Transverse colon (tissue), 4 donors: Measurements from ENCODE around the gene ITM2C. TPM values are rescaled to one million over a fixed set of nuclear protein-coding genes. Genes with fewer than 3 reads are reported as not detected.
A peak's percentile ranks its signal among the peaks of the same experiment; 100 is the strongest.

ENCODE experiments used
- DNase-seq: peaks from one replicate; pipeline ENCODE4 v3.0.0-alpha.2; 2019
- H3K27ac ChIP-seq, 4 donors: fragments of 200-600 bp; sonication (generic); 2 replicates each; pipeline ENCODE4 v1.5.1; 2016 to 2018; ENCODE audit warnings: inconsistent platforms in 4 of 4
- H3K27me3 ChIP-seq: fragments of 200-600 bp; sonication (generic); 2 replicates; pipeline ENCODE4 v1.5.1; 2017; ENCODE audit warnings: inconsistent platforms
- H3K36me3 ChIP-seq, 4 donors: fragments of 200-600 bp; sonication (generic); 2 replicates each; pipeline ENCODE4 v1.5.1; 2017 to 2019; ENCODE audit warnings: inconsistent platforms in 4 of 4
- H3K4me1 ChIP-seq, 4 donors: fragments of 200-600 bp; sonication (generic); 2 replicates each; pipeline ENCODE4 v1.5.1; 2017 to 2020; ENCODE audit warnings: inconsistent platforms in 4 of 4
- H3K4me3 ChIP-seq, 4 donors: fragments of 200-600 bp; sonication (generic); 1 replicate in 1 of 4; 2 replicates in 3 of 4; pipeline versions ENCODE4 v1.5.1 to v1.6.1; 2017 to 2019; ENCODE audit warnings: inconsistent platforms in 4 of 4
- H3K9me3 ChIP-seq, 2 donors: fragments of 200-600 bp; sonication (generic); 2 replicates each; pipeline ENCODE4 v1.5.1; 2017 to 2019; ENCODE audit warnings: inconsistent platforms in 2 of 2
- CTCF ChIP-seq, 5 experiments: fragments of 200-600 bp in 3 of 5; fragments of 450-650 bp in 2 of 5; sonication (generic) in 3 of 5; IDR thresholded peaks; 1 replicate in 2 of 5; 2 replicates in 3 of 5; pipeline ENCODE4 v1.5.1; 2016 to 2017; ENCODE audit warnings: antibody characterized with exemption in 5 of 5, inconsistent platforms in 3 of 5, mild to moderate bottlenecking in 2 of 5, moderate library complexity in 1 of 5
- EP300 ChIP-seq: sonication (generic); formaldehyde crosslinking; IDR thresholded peaks from one replicate; pipeline ENCODE4 v1.6.1; 2017; ENCODE audit warnings: antibody characterized with exemption, low read depth
- POLR2A ChIP-seq: fragments of 450-650 bp; IDR thresholded peaks from one replicate; pipeline ENCODE4 v1.6.1; 2016; ENCODE audit warnings: antibody characterized with exemption, mild to moderate bottlenecking, moderate library complexity
- POLR2AphosphoS5 ChIP-seq, 3 donors: sonication (generic); formaldehyde crosslinking; IDR thresholded peaks; one replicate each; pipeline ENCODE4 v1.6.1; 2016; ENCODE audit warnings: antibody characterized with exemption in 3 of 3
- WGBS, 2 donors: methylation state at CpG; one replicate each; pipeline ENCODE4 v1.1.5; 2018; ENCODE audit warnings: low coverage in 1 of 2; 5-methylcytosine and 5-hydroxymethylcytosine counted together
- in situ Hi-C, 4 donors: fragments of 200-750 bp; cut with MboI; loops; one replicate each; pipeline versions ENCODE4 v1.15.0 to v1.15.1; 2017; ENCODE audit warnings: low sequenced_read_pairs in 3 of 4, low pct_ligation_motif_present in 1 of 4, low pct_unique_long_range_greater_than_20kb in 1 of 4
- intact Hi-C: fragments of 100-400 bp; cut with DNase I; formaldehyde crosslinking; loops from one replicate; pipeline ENCODE4 v1.15.1; 2023; ENCODE audit warnings: low total_unique reads
- total RNA-seq, 4 donors: library from RNA; depleted of rRNA; stranded (reverse); fragments of >200 nt; gene quantifications; one replicate each; pipeline ENCODE4 v1.1.0, GENCODE V29; 2016

ITM2C gene
- total RNA-seq, 4 donors from 2014 or later, result 911 to 2,535 (median 1,776) TPM

- Histone ChIP-seq H3K4me3 (no peak overlapping the region), H3K27ac (peak overlapping the region; percentile 93 to 96 (median 95)), H3K4me1 (peaks cover 64 to 100% (median 87%) of the 10 kb centered on the region in 4 donors), H3K36me3 (peaks cover 0 to 17% (median 0%) of the 10 kb centered on the region in 4 donors), H3K27me3 (no peaks in the 10 kb centered on the region), H3K9me3 (no peaks in the 10 kb centered on the region)
- intact Hi-C loops (no loop called here), in situ Hi-C loops (no loop called here)
- 53 to 66% methylated on average over 6 to 13 of the region's 13 CpGs for WGBS, 2 donors
- peak; percentile 63 for DNase-seq
- no peak for TF ChIP-seq CTCF (IDR thresholded peaks at IDR 0.05)
- peak in 1 of 3 donors; percentile 16 for TF ChIP-seq POLR2AphosphoS5 (IDR thresholded peaks at IDR 0.05)
Measured at GRCh38 chr2:230873661-230874401, 9.1 kb downstream of the ITM2C start.

GRCh38 chr2:230874456-230874855 is 9.7 kb downstream of the ITM2C start:
- Histone ChIP-seq H3K36me3 (peaks cover 0 to 17% (median 0%) of the 10 kb centered on the region in 4 donors), H3K27me3 (no peaks in the 10 kb centered on the region), H3K4me3 (no peak overlapping the region), H3K27ac (peak overlapping the region; percentile 93 to 96 (median 95)), H3K9me3 (no peaks in the 10 kb centered on the region), H3K4me1 (peaks cover 61 to 98% (median 85%) of the 10 kb centered on the region in 4 donors)
- WGBS, 2 donors, result 50 to 86% methylated on average over 1 to 11 of the region's 11 CpGs
- in situ Hi-C loops, result no loop called here
- DNase-seq, result no peak
- intact Hi-C loops, result no loop called here
- TF ChIP-seq EP300, result no peak
- no peak for TF ChIP-seq CTCF (IDR thresholded peaks at IDR 0.05)
- TF ChIP-seq POLR2AphosphoS5 (IDR thresholded peaks at IDR 0.05), result no peak
- no peak for TF ChIP-seq POLR2A

- no peak for TF ChIP-seq CTCF (IDR thresholded peaks at IDR 0.05)
- no peak for TF ChIP-seq POLR2AphosphoS5 (IDR thresholded peaks at IDR 0.05)
- no peak for TF ChIP-seq POLR2A
- no peak for TF ChIP-seq EP300
- in situ Hi-C loops, result no loop called here
- Histone ChIP-seq H3K9me3 (no peaks in the 10 kb centered on the region), H3K36me3 (peaks cover 0 to 17% (median 0%) of the 10 kb centered on the region in 4 donors), H3K4me1 (peaks cover 59 to 94% (median 81%) of the 10 kb centered on the region in 4 donors), H3K27me3 (no peaks in the 10 kb centered on the region), H3K27ac (peak overlapping the region; percentile 93 to 96 (median 95)), H3K4me3 (no peak overlapping the region)
- no peak for DNase-seq
- 94% methylated on average over 10 of the region's 10 CpGs; no CpG with 5 or more reads in 1 of the 2 donors for WGBS, 2 donors
- intact Hi-C loops, result no loop called here
Measured at GRCh38 chr2:230874876-230875275, 10.1 kb downstream of the ITM2C start.

- in situ Hi-C loops, result no loop called here
- Histone ChIP-seq H3K4me3 (no peak overlapping the region), H3K27ac (peak overlapping the region; percentile 83 to 96 (median 92)), H3K4me1 (peaks cover 51 to 93% (median 78%) of the 10 kb centered on the region in 4 donors), H3K9me3 (no peaks in the 10 kb centered on the region), H3K36me3 (peaks cover 0 to 17% (median 0%) of the 10 kb centered on the region in 4 donors), H3K27me3 (no peaks in the 10 kb centered on the region)
- 92 to 100% methylated on average over 4 to 34 of the region's 34 CpGs for WGBS, 2 donors
- TF ChIP-seq POLR2A, result no peak
- TF ChIP-seq CTCF (IDR thresholded peaks at IDR 0.05), result no peak
- no peak for TF ChIP-seq EP300
- no peak for TF ChIP-seq POLR2AphosphoS5 (IDR thresholded peaks at IDR 0.05)
- intact Hi-C loops, result no loop called here
- DNase-seq, result no peak
Measured at GRCh38 chr2:230875347-230876315, 10.9 kb downstream of the ITM2C start.
